Vagina (tissue), 2 donors: ENCODE measurements around the gene MICAL1.
"Not testable (repeated sequence)": the region's sequence is repeated elsewhere in the genome, so short reads cannot be mapped to it uniquely, and the experiment has no call there.

Experiments used
- CTCF ChIP-seq, 3 experiments: fragments of 450-650 bp in 2 of 3; fragments of 200-600 bp in 1 of 3; sonication (generic) in 1 of 3; IDR thresholded peaks; one replicate each; pipeline ENCODE4 v1.5.1; 2017 to 2019; ENCODE audit warnings: antibody characterized with exemption in 3 of 3, mild to moderate bottlenecking in 2 of 3, moderate library complexity in 2 of 3
- POLR2A ChIP-seq, 2 donors: fragments of 450-650 bp; IDR thresholded peaks; one replicate each; pipeline ENCODE4 v1.6.1; 2017; ENCODE audit warnings: antibody characterized with exemption in 2 of 2, mild to moderate bottlenecking in 2 of 2, moderate library complexity in 2 of 2
- POLR2AphosphoS5 ChIP-seq, 2 donors: sonication (generic); formaldehyde crosslinking; IDR thresholded peaks; one replicate each; pipeline ENCODE4 v1.9.0; 2017; ENCODE audit warnings: antibody characterized with exemption in 2 of 2, mild to moderate bottlenecking in 2 of 2, low read depth in 1 of 2; ENCODE audit not compliant: insufficient read depth in 1 of 2

- TF ChIP-seq CTCF (IDR thresholded peaks at IDR 0.05); POLR2A (IDR thresholded peaks at IDR 0.05); POLR2AphosphoS5 (IDR thresholded peaks at IDR 0.05; ENCODE audit: insufficient read depth in 1 of 2, low read depth in 1 of 2): not testable (repeated sequence)
Observed at GRCh38 chr6:109461205-109461604, 5.6 kb upstream of the MICAL1 start.
